Kidney epithelial cell (primary cell): Measurements from ENCODE around the gene TCF7L1. TPM values are rescaled to one million over a fixed set of nuclear protein-coding genes. Genes with fewer than 3 reads are reported as not detected.

Source experiments
- DNase-seq: peaks from one replicate; pipeline ENCODE4 v3.0.0-alpha.2; 2010; ENCODE audit warnings: low read depth
- H3K27me3 ChIP-seq: 2 replicates; pipeline ENCODE4 v1.6.0; 2011; ENCODE audit warnings: low read length; ENCODE audit not compliant: control insufficient read depth, insufficient read depth
- H3K36me3 ChIP-seq: 2 replicates; pipeline ENCODE4 v1.5.1; 2011; ENCODE audit warnings: low read length; ENCODE audit not compliant: control insufficient read depth, insufficient read depth
- H3K4me3 ChIP-seq: 2 replicates; pipeline ENCODE4 v1.5.1; 2011; ENCODE audit warnings: low read depth, mild to moderate bottlenecking, control low read depth, low read length
- CTCF ChIP-seq: IDR thresholded peaks from 2 replicates; pipeline ENCODE4 v1.5.1; 2011; ENCODE audit warnings: mild to moderate bottlenecking, moderate library complexity, low read length, control low read depth, inconsistent platforms; ENCODE audit not compliant: insufficient read depth, poor library complexity, severe bottlenecking
- total RNA-seq: library from RNA; depleted of rRNA; stranded (reverse); fragments of >200 nt; gene quantifications from 2 replicates; pipeline ENCODE4 v1.2.3, GENCODE V29; 2015

Gene TCF7L1
- total RNA-seq, 1 donor from 2014 or later, result 4.3 TPM

- Histone ChIP-seq H3K4me3 (no peak overlapping the region), H3K27me3 (no peaks in the 10 kb centered on the region), H3K36me3 (no peaks in the 10 kb centered on the region)
- TF ChIP-seq CTCF, result no peak
- DNase-seq, result no peak
These were observed 140.8 kb downstream of the TCF7L1 start for GRCh38 chr2:85273738-85274731.

- no peak for TF ChIP-seq CTCF
- H3K4me3 ChIP-seq, result no peak overlapping the region
- no peaks in the 10 kb centered on the region for H3K36me3 ChIP-seq
- H3K27me3 ChIP-seq, result no peaks in the 10 kb centered on the region
- no peak for DNase-seq
These were observed 142.9 kb downstream of the TCF7L1 start for GRCh38 chr2:85275984-85276540.

GRCh38 chr2:85276571-85277118, 143.5 kb downstream of the TCF7L1 start:
- Histone ChIP-seq H3K27me3 (no peaks in the 10 kb centered on the region), H3K4me3 (no peak overlapping the region), H3K36me3 (no peaks in the 10 kb centered on the region)
- no peak for DNase-seq
- no peak for TF ChIP-seq CTCF

GRCh38 chr2:85277416-85278158, 144.4 kb downstream of the TCF7L1 start:
- no peaks in the 10 kb centered on the region for H3K27me3 ChIP-seq
- no peak overlapping the region for H3K4me3 ChIP-seq
- no peak for TF ChIP-seq CTCF
- H3K36me3 ChIP-seq, result no peaks in the 10 kb centered on the region
- DNase-seq, result no peak

- Histone ChIP-seq H3K27me3 (no peaks in the 10 kb centered on the region), H3K36me3 (no peaks in the 10 kb centered on the region), H3K4me3 (no peak overlapping the region)
- no peak for TF ChIP-seq CTCF
- no peak for DNase-seq
These were observed 145.2 kb downstream of the TCF7L1 start for GRCh38 chr2:85278361-85278760.
